SH-SY5Y (cell line): ENCODE measurements around the gene CCDC40.

Source experiments
- GATA2 ChIP-seq: IDR thresholded peaks from 2 replicates; pipeline ENCODE4 v1.6.1; 2011; ENCODE audit warnings: mild to moderate bottlenecking, low read depth, low read length
- GATA3 ChIP-seq: IDR thresholded peaks from 2 replicates; pipeline ENCODE4 v1.6.1; 2011; ENCODE audit warnings: low read depth, mild to moderate bottlenecking, low read length, moderate library complexity

The CCDC40 gene

GRCh38 chr17:80006811-80007752, 29.4 kb upstream of the CCDC40 start:
- no peak for TF ChIP-seq GATA2
- no peak for TF ChIP-seq GATA3

GRCh38 chr17:80007939-80008338, 28.5 kb upstream of the CCDC40 start:
- no peak for TF ChIP-seq GATA3
- no peak for TF ChIP-seq GATA2

- TF ChIP-seq GATA2 (no peak), GATA3 (no peak)
Measured at GRCh38 chr17:80008383-80008840, 28.0 kb upstream of the CCDC40 start.

GRCh38 chr17:80008848-80009247, 27.6 kb upstream of the CCDC40 start:
- TF ChIP-seq GATA3, result no peak
- no peak for TF ChIP-seq GATA2

- TF ChIP-seq GATA3 (no peak), GATA2 (no peak)
Measured at GRCh38 chr17:80009391-80010282, 26.8 kb upstream of the CCDC40 start.

GRCh38 chr17:80010283-80010858, 26.1 kb upstream of the CCDC40 start:
- TF ChIP-seq GATA3 (no peak), GATA2 (no peak)

GRCh38 chr17:80011989-80012555, 24.4 kb upstream of the CCDC40 start:
- no peak for TF ChIP-seq GATA2
- TF ChIP-seq GATA3, result no peak

- no peak for TF ChIP-seq GATA3
- no peak for TF ChIP-seq GATA2
Measured at GRCh38 chr17:80012765-80013741, 23.4 kb upstream of the CCDC40 start.

GRCh38 chr17:80017226-80018010, 19.0 kb upstream of the CCDC40 start:
- no peak for TF ChIP-seq GATA2
- no peak for TF ChIP-seq GATA3

GRCh38 chr17:80018917-80019651, 17.4 kb upstream of the CCDC40 start:
- TF ChIP-seq GATA2 (no peak), GATA3 (no peak)

GRCh38 chr17:80021600-80021999, 14.8 kb upstream of the CCDC40 start:
- TF ChIP-seq GATA2, result no peak
- no peak for TF ChIP-seq GATA3
